HEK293T (cell line): Measurements from ENCODE around the gene ARMC2.

Source experiments
- CTCF ChIA-PET: fragments of 350-600 bp; formaldehyde crosslinking; extraction: SDS; loops from one replicate; lab custom pipeline; 2021; ENCODE audit warnings: antibody characterized with exemption, inconsistent platforms; lab: Yijun Ruan, JAX
- POLR2A ChIA-PET: fragments of 350-600 bp; formaldehyde crosslinking; extraction: SDS; loops from one replicate; lab custom pipeline; 2020; ENCODE audit warnings: antibody characterized with exemption, inconsistent platforms; lab: Yijun Ruan, JAX
- DNase-seq: peaks from one replicate; pipeline ENCODE4 v3.0.0; 2012; ENCODE audit warnings: mixed read lengths; ENCODE audit errors: extremely low spot score
- ARNT ChIP-seq: fragments of 450-650 bp; IDR thresholded peaks from 2 replicates; pipeline ENCODE4 v1.6.1; 2017; ENCODE audit warnings: mild to moderate bottlenecking
- BHLHE40 ChIP-seq: fragments of 450-650 bp; IDR thresholded peaks from 2 replicates; pipeline ENCODE4 v1.6.1; 2016; ENCODE audit warnings: mild to moderate bottlenecking, moderate library complexity, borderline replicate concordance
- CTBP1 ChIP-seq: fragments of 450-650 bp; IDR thresholded peaks from 2 replicates; pipeline ENCODE4 v1.6.1; 2016; ENCODE audit warnings: borderline replicate concordance
- ELF4 ChIP-seq: fragments of 450-650 bp; IDR thresholded peaks from 2 replicates; pipeline ENCODE4 v1.6.1; 2017; ENCODE audit warnings: antibody characterized with exemption
- FOXA1 ChIP-seq: fragments of 450-650 bp; IDR thresholded peaks from 2 replicates; pipeline ENCODE4 v1.6.1; 2016; ENCODE audit warnings: mild to moderate bottlenecking
- FOXK2 ChIP-seq: fragments of 450-650 bp; IDR thresholded peaks from 2 replicates; pipeline ENCODE4 v1.6.1; 2016; ENCODE audit warnings: mild to moderate bottlenecking
- FOXM1 ChIP-seq: fragments of 450-650 bp; IDR thresholded peaks from 2 replicates; pipeline ENCODE4 v1.6.1; 2017; ENCODE audit warnings: mild to moderate bottlenecking, borderline replicate concordance
- HDGF ChIP-seq: fragments of 450-650 bp; IDR thresholded peaks from 2 replicates; pipeline ENCODE4 v1.6.1; 2017; ENCODE audit warnings: antibody characterized with exemption, borderline replicate concordance
- L3MBTL2 ChIP-seq: fragments of 450-650 bp; conservative IDR thresholded peaks from 2 replicates; pipeline ENCODE4 v1.6.1; 2016; ENCODE audit warnings: mild to moderate bottlenecking
- LEF1 ChIP-seq: fragments of 450-650 bp; IDR thresholded peaks from 2 replicates; pipeline ENCODE4 v1.6.1; 2017; ENCODE audit warnings: mild to moderate bottlenecking, borderline replicate concordance
- NFRKB ChIP-seq: fragments of 450-650 bp; IDR thresholded peaks from 2 replicates; pipeline ENCODE4 v1.6.1; 2016; ENCODE audit warnings: mild to moderate bottlenecking, moderate library complexity
- SP1 ChIP-seq: fragments of 450-650 bp; IDR thresholded peaks from 2 replicates; pipeline ENCODE4 v1.6.1; 2017
- SUZ12 ChIP-seq: fragments of 450-650 bp; IDR thresholded peaks from 2 replicates; pipeline ENCODE4 v1.6.1; 2016; ENCODE audit warnings: mild to moderate bottlenecking
- TARDBP ChIP-seq: fragments of 450-650 bp; IDR thresholded peaks from 2 replicates; pipeline ENCODE4 v1.6.1; 2016
- ZNF384 ChIP-seq: fragments of 450-650 bp; IDR thresholded peaks from 2 replicates; pipeline ENCODE4 v1.6.1; 2016
- TF ChIP-seq, protein P1 (sequence below): fragments of 450-650 bp; IDR thresholded peaks from 2 replicates; pipeline ENCODE4 v1.6.1; 2016

Gene ARMC2

DNA sequence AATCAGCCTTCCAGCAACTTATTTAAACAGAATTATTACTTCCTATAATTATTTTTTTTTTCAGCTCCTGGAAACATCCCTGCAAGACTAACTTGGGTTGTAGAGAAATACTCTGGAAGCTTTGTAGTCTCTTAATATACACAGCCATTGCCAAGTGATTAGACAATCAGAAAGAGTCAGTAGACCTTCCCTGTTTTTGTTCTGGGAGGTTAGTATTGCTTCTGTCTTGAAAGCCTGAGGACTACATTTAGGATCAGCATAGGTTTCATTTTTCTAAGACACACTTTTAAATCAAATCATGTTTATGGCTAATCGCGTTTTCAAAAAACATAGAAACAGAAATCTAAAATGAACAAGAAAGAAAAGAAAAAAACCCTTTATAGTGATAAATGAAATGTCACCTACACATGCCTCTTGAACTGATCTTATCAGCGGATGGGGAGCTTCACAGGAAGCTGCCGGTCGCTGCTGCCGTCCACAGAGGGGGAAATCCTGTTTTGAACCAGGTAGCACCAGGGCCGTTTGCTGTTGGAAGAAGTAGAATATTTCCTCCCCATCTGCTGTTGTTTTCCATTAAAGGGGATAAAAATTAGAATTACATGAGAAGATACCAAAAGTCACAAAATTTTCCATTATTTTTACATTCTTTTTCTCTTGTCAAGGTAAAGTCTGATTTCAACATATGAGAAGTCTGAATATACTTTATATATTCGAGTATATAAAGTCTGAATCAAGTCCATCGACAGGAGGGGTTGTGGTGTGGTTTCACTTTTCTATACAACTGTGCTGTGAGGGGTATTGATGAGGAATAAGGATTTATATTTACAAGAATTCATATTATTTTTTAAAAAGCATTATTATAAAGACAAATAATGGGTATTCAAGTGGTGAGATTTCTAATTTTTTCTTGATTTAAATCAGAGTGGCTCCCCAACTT is 94.6 kb downstream of the ARMC2 start:
- ChIA-PET POLR2A (no interaction called here), CTCF (no interaction called here)
- no peak for DNase-seq
- no peak for TF ChIP-seq BHLHE40
- TF ChIP-seq L3MBTL2, result no peak
- TF ChIP-seq FOXK2, result no peak
- TF ChIP-seq SUZ12, result no peak
- no peak for TF ChIP-seq CTBP1
- TF ChIP-seq NFRKB, result no peak
- no peak for TF ChIP-seq HDGF
- TF ChIP-seq, protein P1, sequence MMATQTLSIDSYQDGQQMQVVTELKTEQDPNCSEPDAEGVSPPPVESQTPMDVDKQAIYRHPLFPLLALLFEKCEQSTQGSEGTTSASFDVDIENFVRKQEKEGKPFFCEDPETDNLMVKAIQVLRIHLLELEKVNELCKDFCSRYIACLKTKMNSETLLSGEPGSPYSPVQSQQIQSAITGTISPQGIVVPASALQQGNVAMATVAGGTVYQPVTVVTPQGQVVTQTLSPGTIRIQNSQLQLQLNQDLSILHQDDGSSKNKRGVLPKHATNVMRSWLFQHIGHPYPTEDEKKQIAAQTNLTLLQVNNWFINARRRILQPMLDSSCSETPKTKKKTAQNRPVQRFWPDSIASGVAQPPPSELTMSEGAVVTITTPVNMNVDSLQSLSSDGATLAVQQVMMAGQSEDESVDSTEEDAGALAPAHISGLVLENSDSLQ, result no peak
- TF ChIP-seq ARNT, result no peak
- TF ChIP-seq SP1, result no peak
- TF ChIP-seq ELF4, result no peak
- no peak for TF ChIP-seq FOXA1

DNA sequence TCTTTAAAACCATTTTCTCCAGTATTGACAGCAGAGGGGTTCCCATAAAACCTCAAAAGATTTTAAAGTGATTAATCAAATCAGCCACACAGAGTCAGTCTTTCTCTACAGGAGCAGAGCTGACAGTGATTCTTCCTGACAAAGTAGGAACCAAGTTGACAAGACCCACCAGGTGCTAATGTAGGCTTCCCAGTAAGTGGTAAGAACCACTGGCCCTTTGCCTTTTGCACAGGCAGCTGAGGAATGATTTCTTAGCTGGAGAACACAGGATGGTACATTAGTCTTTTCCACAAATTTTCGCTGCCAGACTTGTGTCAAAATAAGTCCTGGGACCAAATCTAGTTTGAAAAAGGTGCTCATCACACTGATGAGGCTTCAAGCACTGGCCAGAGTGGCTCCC is 95.8 kb downstream of the ARMC2 start:
- CTCF ChIA-PET, result no interaction called here

DNA sequence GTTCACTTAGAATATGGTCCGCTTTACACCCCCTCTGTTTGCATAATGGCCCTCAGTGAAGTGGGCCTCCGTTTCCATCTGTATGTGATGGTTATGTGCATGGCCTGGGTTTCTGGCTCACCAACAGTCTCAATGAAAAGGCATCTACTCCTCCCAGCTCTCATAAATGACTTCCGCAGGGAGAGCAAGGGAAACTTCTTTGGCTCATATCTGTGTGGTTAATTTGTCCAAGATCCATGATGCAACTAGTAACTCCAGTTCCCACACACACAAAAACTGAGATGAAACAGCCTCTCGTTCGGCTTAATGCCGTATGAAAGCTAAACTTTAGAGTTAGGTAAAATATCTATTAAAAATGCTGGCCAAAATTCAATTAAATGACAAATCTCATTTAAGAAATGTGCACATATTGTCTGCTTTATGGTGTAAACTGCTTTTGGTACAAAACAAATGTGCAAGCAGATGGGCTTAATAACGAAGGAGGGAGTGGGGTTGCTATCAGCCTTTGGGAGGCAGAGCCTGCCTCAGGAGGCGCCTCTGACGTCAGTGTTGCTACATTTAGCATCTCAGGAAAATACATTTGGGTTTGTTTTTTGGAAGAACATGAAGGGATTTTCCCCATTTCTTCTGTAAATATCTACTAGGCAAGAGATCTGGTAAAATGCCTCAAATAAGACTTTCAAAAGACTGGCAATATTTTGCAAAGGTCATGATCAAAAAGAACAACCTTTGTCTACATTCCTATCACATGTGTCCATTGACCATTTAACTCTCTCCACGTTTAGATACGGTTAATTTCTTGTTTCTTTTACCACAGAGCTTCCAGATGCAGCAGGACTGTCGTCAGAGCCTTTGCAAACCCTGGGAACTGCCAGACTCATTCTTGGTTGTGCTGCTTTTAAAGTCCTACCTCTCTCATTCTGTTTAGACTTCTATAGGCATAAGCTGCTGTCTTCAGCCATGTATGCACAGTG is 96.8 kb downstream of the ARMC2 start:
- POLR2A ChIA-PET, result no interaction called here
- no peak for DNase-seq
- CTCF ChIA-PET, result no interaction called here
- TF ChIP-seq CTBP1 (no peak), LEF1 (no peak), BHLHE40 (no peak), SUZ12 (no peak), TARDBP (no peak), ARNT (no peak), FOXA1 (no peak), NFRKB (no peak), FOXM1 (no peak), FOXK2 (no peak)
- TF ChIP-seq, protein P1, result no peak

More for the DNA sequence above, 95.8 kb downstream of the ARMC2 start:
- POLR2A ChIA-PET, result no interaction called here
- no peak for TF ChIP-seq NFRKB
- no peak for DNase-seq

DNA sequence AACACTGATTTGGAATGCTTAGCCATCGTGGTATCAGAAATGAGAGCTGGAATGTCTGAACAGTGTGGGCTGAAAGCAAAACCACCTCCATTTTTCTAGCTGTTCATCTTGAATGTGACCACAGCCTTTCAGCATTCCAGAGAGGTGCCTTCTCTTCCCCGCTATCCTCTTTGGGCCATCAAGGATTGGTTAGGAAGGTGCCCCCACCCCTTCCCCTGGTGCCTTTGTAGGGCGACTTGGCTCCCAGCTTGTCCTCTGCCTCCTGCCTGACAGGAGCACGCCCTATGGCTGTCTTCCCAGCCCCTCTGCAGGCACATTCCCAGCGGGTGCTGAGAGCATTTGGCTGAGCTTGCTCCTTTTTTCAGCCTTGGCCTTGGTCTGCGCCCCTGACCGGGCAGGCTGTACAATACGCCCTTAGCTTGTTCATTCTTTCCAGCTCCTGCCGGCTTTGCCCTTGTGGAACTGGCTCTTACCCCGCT is 97.5 kb downstream of the ARMC2 start:
- CTCF ChIA-PET, result no interaction called here
- TF ChIP-seq HDGF, result no peak
- no peak for TF ChIP-seq FOXM1
- no peak for TF ChIP-seq TARDBP
- no peak for TF ChIP-seq SP1
- TF ChIP-seq FOXK2, result no peak
- DNase-seq, result no peak
- POLR2A ChIA-PET, result no interaction called here

DNA sequence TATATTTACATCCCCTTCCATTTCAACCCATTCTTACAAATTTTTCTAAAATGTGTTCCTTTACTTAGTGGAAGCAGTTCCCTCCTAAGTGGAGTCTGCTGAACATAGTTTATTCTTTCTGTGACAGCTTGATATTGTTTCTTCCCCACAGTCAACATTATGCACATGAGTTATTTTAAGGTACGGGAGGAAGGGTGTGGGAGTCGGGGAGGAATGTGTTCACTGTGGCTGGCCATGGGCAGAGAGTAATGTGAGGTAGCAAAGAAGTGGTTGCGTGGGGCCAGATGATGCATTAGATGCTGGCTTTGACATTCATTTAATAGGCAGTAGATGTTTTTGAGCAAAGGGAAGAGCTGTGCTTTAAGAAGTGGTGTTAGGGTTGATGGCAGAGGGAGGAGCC is 98.5 kb downstream of the ARMC2 start:
- ChIA-PET POLR2A (no interaction called here), CTCF (no interaction called here)
- DNase-seq, result no peak
- TF ChIP-seq LEF1, result no peak
- no peak for TF ChIP-seq ARNT
- TF ChIP-seq FOXK2, result no peak
- no peak for TF ChIP-seq BHLHE40
- TF ChIP-seq L3MBTL2, result no peak
- TF ChIP-seq ZNF384, result no peak
- TF ChIP-seq SUZ12, result no peak

DNA sequence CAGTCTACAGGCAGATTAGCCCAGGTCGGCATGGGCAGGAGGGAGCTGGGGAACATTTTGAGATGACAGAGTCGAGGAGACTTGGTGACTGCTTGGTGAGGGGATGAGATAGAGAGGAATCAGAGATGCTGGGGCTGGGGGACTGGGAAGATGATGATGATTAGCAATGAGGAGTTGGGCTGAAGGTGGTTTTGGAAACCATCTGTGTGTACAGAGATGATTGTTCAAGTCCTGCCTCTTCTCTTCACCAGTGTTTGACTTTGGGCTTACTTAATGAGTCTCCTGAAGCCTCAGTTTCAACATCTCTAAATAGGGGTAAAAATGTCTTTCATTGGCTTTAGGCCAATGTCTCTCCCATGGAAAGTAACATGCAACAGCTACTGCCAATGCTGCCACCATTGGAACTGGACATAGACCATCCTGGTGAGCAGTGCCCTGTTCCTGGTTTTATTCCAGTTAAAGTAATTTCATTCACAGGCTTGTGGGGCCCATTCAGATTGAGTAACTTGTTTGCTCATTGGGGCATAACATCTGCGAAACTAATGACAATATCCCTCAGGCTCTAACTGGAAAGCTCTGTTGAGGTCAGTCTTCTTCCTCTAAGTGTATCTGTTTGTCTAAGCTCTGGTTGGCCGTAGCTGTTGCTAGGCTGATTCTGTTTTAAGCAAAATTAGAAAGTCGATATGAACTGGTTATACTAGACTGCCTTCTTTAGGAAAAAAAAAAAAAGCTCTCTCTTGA is 99.1 kb downstream of the ARMC2 start:
- ChIA-PET CTCF (interaction anchor here (0.6 to 1.3 kb wide), 3 partner anchors 21 to 818 kb away, joined by 3 to 8 read pairs (median 3); no protein-coding TSS in a partner anchor), POLR2A (interaction anchor here (0.7 to 0.9 kb wide), 3 partner anchors 19 to 99 kb away, joined by 3 read pairs; partner anchors contain the start of gene ARMC2)
- TF ChIP-seq FOXA1 (no peak), LEF1 (no peak), ARNT (no peak)
- no peak for DNase-seq
